ENCODE results near the gene EFCC1. TPM values are rescaled to one million over a fixed set of nuclear protein-coding genes. Genes with fewer than 3 reads are reported as not detected.
A peak's percentile ranks its signal among the peaks of the same experiment; 100 is the strongest.

Gene EFCC1
- total RNA-seq, 6 experiments from 2014 or later: 0.25 to 1.5 (median 0.39) TPM

- WGBS (ENCODE audit: insufficient coverage, low coverage, low lambda C conversion rate, missing lambda C conversion rate): 43% methylated on average over 1 of the region's 5 CpGs
- Histone ChIP-seq H3K36me3 (no peaks in the 10 kb centered on the region), H3K9me3 (no peaks in the 10 kb centered on the region), H3K4me3 (no peak overlapping the region), H3K4me1 (no peaks in the 10 kb centered on the region), H3K27ac (no peak overlapping the region), H3K27me3 (no peaks in the 10 kb centered on the region)
- ATAC-seq: no peak
- TF ChIP-seq CTCF (IDR thresholded peaks at IDR 0.05) (no peak), POLR2A (IDR thresholded peaks at IDR 0.05) (no peak)
- intact Hi-C loops (cut with DNase I): no loop called here
- DNase-seq: no peak
Measured at GRCh38 chr3:129020691-129021090, 19.6 kb downstream of the EFCC1 start.

GRCh38 chr3:129021140-129021551 lies 20.0 kb downstream of the EFCC1 start:
- intact Hi-C loops (cut with DNase I): no loop called here
- no peak for TF ChIP-seq POLR2A (IDR thresholded peaks at IDR 0.05)
- TF ChIP-seq CTCF (IDR thresholded peaks at IDR 0.05): no peak
- WGBS (ENCODE audit: insufficient coverage, low coverage, low lambda C conversion rate, missing lambda C conversion rate): 63% methylated on average over 3 of the region's 6 CpGs
- Histone ChIP-seq H3K4me3 (no peak overlapping the region), H3K27ac (no peak overlapping the region), H3K9me3 (no peaks in the 10 kb centered on the region), H3K36me3 (no peaks in the 10 kb centered on the region), H3K4me1 (peaks cover 0 to 3% (median 0%) of the 10 kb centered on the region in 4 donors), H3K27me3 (no peaks in the 10 kb centered on the region)
- no peak for DNase-seq
- no peak for ATAC-seq

- H3K4me1 ChIP-seq: peaks cover 0 to 7% (median 0%) of the 10 kb centered on the region in 4 donors
- intact Hi-C loops (cut with DNase I): no loop called here
- peak overlapping the region in 1 of 3 donors; percentile 2 for H3K27ac ChIP-seq
- TF ChIP-seq CTCF (IDR thresholded peaks at IDR 0.05) (no peak), POLR2A (IDR thresholded peaks at IDR 0.05) (no peak)
- WGBS (ENCODE audit: insufficient coverage, low coverage, low lambda C conversion rate, missing lambda C conversion rate): 57% methylated on average over 11 of the region's 15 CpGs
- H3K4me3 ChIP-seq: no peak overlapping the region
- no peaks in the 10 kb centered on the region for H3K9me3 ChIP-seq
- DNase-seq (no peak), ATAC-seq (peak in 1 of 4 donors; percentile 10)
- H3K36me3 ChIP-seq: no peaks in the 10 kb centered on the region
- no peaks in the 10 kb centered on the region for H3K27me3 ChIP-seq
Measured at GRCh38 chr3:129022114-129023007, 21.3 kb downstream of the EFCC1 start.

- ATAC-seq: no peak
- Histone ChIP-seq H3K9me3 (no peaks in the 10 kb centered on the region), H3K27me3 (no peaks in the 10 kb centered on the region), H3K36me3 (no peaks in the 10 kb centered on the region), H3K27ac (peak overlapping the region in 1 of 3 donors; percentile 2), H3K4me3 (no peak overlapping the region), H3K4me1 (peaks cover 0 to 7% (median 0%) of the 10 kb centered on the region in 4 donors)
- intact Hi-C loops (cut with DNase I): no loop called here
- 73% methylated on average over 1 of the region's 1 CpG for whole genome bisulfite sequencing (ENCODE audit: insufficient coverage, low coverage, low lambda C conversion rate, missing lambda C conversion rate)
- DNase-seq: no peak
- TF ChIP-seq CTCF (IDR thresholded peaks at IDR 0.05) (no peak), POLR2A (IDR thresholded peaks at IDR 0.05) (no peak)
Measured at GRCh38 chr3:129023008-129023358, 21.9 kb downstream of the EFCC1 start.
